HG03066 (cell line): ENCODE measurements around the gene MSI2.
A peak's percentile ranks its signal among the peaks of the same experiment; 100 is the strongest.

Experiments
- ATAC-seq: cut with Tn5 transposase; IDR thresholded peaks from one replicate; pipeline ENCODE4 v1.9.1; 2021; ENCODE audit warnings: low read depth; ENCODE audit not compliant: unreplicated experiment

Gene MSI2

GRCh38 chr17:57338257-57338914 lies 82.1 kb downstream of the MSI2 start:
- ATAC-seq: no peak

DNA sequence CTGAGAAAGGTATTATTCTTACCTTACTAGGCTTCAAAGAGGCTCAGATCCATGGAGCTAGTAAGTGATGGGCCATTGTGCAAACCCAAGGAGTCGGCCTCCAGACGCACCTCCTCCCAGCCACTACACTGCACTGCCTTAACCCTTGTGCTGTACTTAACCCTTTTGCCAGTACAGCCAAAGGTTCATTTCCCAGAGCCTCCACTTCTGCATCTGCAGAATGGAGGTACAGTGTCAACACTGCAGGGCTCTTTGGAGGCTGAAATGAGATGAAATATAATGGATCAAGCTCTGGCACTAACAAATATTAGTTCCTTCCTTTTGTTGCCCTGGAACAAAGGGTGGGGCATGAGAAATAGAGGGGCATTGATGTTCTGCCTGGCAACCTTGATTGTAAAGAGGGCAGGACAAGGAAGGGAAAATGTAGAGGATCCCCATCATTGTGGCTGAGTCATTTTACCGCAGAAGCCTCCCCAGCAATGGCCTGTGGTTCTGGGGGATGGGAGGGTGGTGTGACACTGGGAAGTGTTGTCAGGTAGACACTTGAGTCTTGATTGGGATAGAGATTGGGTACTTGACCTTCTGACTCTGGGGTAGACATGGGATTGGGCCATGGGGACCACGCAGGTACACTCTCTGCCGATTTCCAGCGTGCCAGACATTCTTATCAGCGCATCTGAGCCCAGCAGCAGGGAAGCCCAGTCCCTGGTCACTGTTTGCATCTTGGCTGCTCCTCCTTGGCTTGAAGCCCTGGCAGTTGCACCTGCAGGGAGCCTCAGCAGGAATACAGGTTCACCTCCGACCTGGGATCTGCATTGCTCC lies 84.0 kb downstream of the MSI2 start:
- ATAC-seq: no peak

DNA sequence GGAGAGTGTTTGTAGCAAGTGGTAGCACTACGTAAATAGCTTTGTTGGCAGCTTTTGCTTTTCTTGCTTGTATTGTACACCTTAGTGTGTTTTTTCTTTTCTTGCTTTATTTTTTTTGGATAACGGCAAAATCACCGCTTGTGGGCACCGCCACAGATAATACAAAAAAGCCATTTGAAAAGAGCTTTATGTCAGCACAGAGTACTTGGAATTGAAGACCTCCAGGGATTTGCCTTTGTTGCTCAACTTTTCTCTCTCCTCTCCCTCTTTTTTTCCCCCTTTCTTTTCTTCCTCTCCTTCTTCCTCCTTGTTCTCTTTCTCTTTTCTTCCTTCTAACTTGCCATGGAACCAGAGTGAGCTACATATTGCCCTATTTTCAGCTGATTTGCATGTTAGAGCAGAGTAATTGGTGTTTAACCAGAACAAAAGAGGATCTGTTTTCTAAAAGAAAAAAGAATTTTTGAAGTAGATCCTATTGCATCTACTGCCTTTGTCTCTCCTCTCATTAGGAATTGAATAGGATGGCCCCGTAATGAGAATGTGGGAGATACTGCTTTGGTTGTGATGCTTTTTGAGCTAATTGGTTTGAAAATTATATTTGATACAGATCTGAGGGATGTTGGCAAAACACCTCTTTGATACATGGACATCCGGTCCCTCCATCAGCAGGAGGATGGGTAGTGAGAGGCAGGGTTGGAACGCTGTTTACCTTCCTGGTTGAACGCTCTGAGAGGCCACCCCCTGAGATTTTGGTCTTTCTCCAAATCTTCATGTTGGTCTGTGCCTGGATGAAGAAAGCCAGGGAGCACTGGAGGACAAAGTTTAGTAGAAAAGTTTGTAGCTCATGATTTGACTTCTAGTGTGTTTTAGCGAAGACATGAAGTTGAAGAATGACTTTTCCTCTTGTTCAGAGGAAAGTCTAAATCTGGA lies 85.6 kb downstream of the MSI2 start:
- ATAC-seq: no peak

- ATAC-seq: no peak
Observed at GRCh38 chr17:57342963-57343589, 86.8 kb downstream of the MSI2 start.

DNA sequence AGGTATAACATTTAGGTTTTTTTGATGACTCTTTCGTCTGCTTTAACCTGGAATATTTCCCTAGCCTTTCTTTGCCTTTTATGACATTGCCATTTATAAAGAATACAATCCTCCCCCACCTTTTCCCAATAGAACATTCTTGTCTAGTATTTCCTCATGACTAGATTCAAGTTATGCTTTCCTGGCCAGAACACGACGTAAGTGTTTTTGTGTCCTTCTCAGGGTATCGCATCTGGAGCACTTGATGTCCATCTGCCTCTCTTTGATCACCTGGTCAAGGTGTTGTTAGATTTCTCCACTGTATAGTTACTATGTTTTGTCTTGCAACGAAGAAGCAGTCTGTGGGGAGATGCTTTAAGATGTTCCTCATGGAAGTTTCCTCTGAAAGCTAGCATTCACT lies 87.4 kb downstream of the MSI2 start:
- no peak for ATAC-seq

- no peak for ATAC-seq
Observed at GRCh38 chr17:57344261-57344660, 87.9 kb downstream of the MSI2 start.

DNA sequence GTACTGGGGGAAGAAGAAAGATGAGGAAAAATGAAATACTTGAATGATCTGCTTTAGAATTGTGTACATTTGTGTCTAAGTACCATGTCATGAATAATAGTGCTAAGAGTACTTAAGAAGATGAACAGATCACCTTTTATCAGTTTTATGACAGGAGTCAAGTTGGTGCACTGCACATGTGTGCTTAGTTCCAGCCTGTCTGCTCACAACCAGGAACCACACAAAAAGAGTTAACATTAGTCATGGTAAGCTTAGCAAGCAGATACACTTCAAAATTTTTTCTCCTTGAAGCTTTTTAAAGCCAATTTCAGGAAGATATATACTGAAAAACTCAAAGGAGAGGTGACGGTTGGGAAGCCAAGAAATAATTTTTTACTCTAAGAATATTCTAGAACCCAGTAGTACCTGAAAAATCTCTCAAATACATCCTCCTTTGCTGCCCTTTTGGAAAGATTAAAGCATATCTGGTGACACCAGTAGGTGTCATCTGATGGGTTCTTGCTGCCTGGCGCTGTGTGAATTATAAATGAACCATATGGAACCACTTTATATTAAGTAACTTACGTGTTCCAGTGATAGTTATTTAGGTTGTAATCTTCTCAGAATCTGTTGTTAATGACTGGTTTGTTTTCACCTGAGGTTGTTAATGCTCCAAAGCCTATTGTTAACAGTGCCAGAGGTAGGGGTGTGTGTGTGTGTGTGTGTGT lies 93.4 kb downstream of the MSI2 start:
- no peak for ATAC-seq

- no peak for ATAC-seq
Observed at GRCh38 chr17:57350266-57350665, 93.9 kb downstream of the MSI2 start.

DNA sequence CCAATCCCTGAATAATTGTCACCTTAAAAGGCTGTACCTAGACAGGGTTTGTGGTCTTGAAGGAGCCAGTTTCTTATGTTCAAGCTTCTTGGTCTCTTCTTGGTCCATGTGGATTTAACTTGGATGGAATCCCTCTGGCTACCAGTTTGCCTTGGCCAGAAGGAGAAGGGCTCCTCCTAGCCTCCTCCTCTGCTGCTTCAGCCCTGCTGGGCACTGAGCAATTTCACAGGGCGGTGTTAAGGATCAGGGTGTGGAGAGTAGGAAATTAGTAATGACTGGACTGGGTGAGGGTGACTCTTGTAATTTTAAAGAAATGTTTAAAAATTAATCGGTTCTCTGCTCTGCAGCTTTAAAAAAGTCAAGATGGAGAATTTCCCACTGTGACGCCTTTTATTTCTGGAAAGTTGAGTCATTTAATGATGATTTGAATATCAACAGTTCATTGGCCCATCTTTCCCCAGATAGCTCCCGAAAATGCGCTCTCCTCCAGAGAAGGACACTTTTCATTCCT lies 96.4 kb downstream of the MSI2 start:
- no peak for ATAC-seq

DNA sequence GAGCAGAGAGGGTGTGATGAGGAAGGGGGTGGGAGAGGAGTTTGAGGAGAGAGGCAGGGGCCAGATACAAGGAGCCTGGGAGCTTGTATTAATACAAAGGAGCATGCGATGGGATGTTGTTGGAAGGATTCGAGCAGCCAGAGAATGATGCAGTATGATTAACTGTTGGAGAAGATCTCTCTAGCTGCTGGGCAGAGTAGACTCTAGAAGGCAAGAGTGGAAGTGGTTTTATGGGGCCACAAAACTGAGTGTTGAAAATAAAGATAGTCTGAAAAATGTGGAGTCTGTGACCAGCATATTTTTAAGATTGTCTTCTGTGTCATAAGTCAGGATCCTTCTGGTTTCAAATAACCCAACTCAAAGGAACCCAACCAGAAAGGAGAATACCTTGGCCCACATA lies 98.3 kb downstream of the MSI2 start:
- ATAC-seq: no peak

DNA sequence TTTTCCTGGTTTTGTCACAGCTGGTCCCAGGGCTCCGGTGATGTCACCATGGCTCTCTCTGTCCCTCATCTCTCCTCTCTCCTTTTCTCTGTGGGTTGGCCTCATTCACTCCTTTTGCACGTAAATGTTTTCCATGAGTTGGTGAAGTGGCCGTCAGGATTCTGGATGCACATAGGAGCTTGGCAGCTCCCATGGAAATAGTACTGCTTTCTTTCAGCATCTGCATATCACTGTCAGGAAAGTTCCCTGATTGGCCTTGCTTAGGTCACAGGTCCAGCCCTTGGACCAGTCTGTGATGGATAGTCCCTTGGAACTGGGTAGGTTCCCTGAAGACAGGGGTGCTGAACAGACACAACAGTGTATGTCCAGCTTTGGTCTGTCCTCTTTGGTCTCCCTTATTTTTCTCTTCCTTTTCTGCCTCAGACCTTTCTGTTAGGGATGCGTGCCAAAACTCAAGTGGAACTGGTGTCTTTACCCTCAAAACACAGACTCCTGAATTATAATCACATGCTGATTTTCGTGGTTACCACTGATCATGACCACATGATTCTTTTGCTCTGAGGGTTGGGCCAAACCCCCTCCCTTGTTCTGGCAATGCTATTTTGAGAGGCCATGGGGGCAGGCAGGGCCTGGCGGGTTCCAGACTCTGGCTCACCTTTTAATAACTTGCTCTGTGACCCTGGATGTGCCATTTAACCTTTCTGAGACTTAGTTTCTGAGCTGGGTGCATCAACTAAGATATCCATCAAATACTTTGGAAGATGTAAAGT lies 99.0 kb downstream of the MSI2 start:
- ATAC-seq: no peak

DNA sequence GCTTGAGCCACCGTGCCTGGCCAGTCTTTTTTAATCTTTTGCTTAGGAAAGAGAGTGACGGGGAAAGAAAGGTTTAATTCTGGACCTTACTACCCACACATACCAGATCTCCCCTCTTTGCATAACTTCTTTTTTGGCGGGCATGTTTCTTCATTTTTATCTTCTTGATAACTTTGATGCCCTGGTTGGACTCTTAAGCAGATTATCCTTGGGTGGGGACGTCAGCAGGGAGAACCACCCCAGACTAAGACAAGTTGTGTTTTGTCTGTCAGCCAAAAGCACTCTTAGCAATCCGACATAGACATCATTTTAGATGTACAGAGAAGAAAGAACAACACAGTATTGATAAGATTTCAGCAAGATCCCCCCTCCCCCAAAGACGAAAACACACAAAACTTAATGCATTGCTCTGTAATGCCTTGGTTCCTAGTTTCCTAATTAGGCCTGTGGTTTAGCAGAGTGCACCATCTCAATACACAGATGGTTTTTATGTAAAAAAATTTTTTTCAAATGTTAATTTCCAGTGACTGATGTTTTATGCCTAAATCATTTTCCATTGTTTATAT lies 99.9 kb downstream of the MSI2 start:
- no peak for ATAC-seq

GRCh38 chr17:57356719-57357391 lies 100.5 kb downstream of the MSI2 start:
- ATAC-seq: peak; percentile 46

GRCh38 chr17:57357392-57357784 lies 101.1 kb downstream of the MSI2 start:
- ATAC-seq: peak; percentile 46

DNA sequence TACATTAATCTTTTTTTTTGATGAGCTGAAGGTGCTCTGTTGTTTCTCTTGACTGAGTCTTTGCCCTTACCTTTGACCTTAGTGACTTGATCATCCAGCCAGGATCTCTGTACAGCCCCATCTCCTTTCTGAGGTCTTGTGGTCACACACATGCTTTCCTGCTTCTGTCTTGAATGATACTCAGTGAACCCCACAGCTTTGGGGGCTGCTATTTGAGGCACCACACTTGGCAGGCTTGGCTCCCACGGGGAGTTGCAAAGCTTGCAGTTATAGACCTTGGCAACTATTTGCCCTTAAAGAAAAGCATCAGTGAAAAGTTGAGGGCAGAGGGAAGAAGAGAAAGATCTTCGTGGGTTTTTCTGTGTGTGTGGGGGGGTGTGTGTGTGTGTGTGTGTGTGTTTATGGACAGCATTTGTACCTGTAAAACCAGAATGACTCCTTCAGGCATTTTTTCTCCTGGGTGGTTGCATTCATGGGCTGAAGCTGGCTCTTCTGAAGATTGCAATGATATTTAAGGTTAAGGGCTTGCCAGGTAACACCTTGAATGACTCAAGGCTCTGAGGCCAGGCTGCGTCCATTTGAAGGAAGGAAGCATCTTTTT lies 101.6 kb downstream of the MSI2 start:
- ATAC-seq: peak; percentile 56

DNA sequence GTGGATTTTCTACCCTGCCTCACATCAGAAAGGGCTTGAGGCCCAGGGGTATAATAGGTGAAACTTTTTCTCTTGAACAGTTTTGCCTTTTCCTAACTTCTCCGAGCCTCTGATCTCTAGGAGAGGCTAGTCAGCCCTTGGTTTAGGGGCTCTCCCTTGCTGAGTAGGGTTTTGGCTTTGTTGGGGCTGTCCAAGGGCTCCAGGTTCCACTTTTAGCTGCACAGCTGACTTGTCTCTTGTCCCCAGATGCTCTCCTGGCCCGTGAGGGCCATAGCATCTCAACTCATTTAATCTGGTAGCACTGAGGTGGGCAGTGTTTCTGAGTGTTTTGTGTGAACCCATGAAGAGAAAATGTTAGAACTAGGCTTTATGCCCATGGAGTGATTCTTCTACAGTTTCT lies 103.9 kb downstream of the MSI2 start:
- ATAC-seq: no peak

GRCh38 chr17:57362797-57363556 lies 106.7 kb downstream of the MSI2 start:
- no peak for ATAC-seq
